H1 (cell line): Measurements from ENCODE around the gene ZNF641. TPM values are rescaled to one million over a fixed set of nuclear protein-coding genes. Genes with fewer than 3 reads are reported as not detected.

ENCODE experiments used
- ASH2L ChIP-seq: fragments of 200-600, 300-600 bp; sonication (generic); IDR thresholded peaks from one replicate; pipeline ENCODE4 v1.7.1; 2017; ENCODE audit warnings: low read length
- polyA plus RNA-seq, 7 experiments: library from polyadenylated mRNA; depleted of rRNA in 3 of 7; stranded (reverse) in 5 of 7; unstranded in 2 of 7; fragments of >200 nt in 5 of 7; fragments of 200-250 nt in 2 of 7; gene quantifications; 1 replicate in 5 of 7; 2 replicates in 1 of 7; 4 replicates in 1 of 7; pipeline versions ENCODE4 v1.2.1 to v1.2.3, GENCODE V29; 2011 to 2013; ENCODE audit warnings: missing spikeins in 2 of 7, mixed read lengths in 2 of 7
- small RNA-seq: library from polyadenylated mRNA; stranded (forward); fragments of <200 nt; extraction: miRNeasy Mini kit (QIAGEN cat#:217004); gene quantifications from one replicate; pipeline ENCODE3, GENCODE V24; 2013; ENCODE audit not compliant: insufficient read depth
- total RNA-seq: library from RNA; stranded (reverse); fragmentation: NEBNext Ultra II Directional; extraction: Animal tissue kit (Norgen Biotek cat#: 25700); gene quantifications from 2 replicates; pipeline ENCODE4 v1.2.1, GENCODE V29; 2021

ZNF641 gene
- total and polyA plus RNA-seq, 2 of the 8 experiments (the other 6 are each of a cell fraction or from before 2014, with no cell fraction given) = 2.4 to 6.2 TPM

DNA sequence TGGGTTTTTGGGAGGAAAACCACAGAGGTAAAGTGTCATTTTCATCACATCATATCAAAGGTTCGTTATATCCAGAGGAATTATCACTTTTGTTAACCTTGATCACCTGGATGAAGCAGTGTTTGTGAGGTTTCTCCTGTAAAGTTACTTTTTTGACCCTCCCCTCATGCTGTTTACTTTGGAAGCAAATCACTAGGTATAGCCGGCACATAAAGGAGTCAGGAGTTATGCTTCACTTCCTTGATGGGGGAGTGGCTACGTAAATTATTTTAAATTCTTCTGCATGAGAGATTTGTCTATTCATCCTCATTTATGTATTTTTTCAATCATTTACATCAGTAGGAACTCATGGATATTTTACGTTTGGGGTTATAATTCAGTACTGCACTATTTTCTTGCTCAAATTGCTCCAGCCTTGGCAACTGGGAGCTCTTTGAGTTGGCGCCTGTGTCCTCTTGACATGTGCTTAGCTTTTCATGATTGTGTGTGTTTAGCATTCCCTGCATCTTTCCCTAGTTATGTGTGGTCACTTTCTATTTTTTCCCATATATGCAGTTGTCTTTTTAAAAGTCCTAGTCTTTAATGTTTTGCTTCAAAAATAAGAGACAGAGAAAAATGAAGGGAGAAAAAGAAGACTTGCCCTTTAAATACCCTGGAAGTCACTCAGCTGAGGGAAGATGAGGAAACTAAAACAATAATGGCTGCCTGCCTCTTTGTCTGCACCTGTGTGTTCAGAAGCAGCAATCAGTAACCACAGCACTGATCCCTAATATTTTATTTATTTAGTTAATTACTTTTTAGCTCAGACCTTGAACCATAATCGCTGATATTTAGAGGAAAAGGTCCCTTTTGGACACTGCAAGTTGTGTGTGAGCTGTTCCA is 62.1 kb downstream of the ZNF641 start (continued):
- TF ChIP-seq ASH2L = no peak

Small RNA genes within 50 kb of the gene (small RNA-seq; reads per million reads assigned to genes)
- not detected for gene AC024257.2

Other genes with a start within 250 kb of the ZNF641 start
- 29.8 and 31.5 TPM in 2 replicates for gene SENP1, start 244.8 kb downstream of the ZNF641 start, total RNA-seq
- 9.5 and 14.2 TPM in 2 replicates for gene SENP1, start 244.8 kb downstream of the ZNF641 start, polyA plus RNA-seq (2011; rRNA removed)
- gene PFKM, start 231.6 kb downstream of the ZNF641 start, total RNA-seq = 106 and 109 TPM in 2 replicates
- gene PFKM, start 231.6 kb downstream of the ZNF641 start, polyA plus RNA-seq (2011; rRNA removed) = 62.6 and 73.7 TPM in 2 replicates
- gene ASB8, start 193.4 kb downstream of the ZNF641 start, total RNA-seq = 8.1 and 8.3 TPM in 2 replicates
- 3.8 and 4.2 TPM in 2 replicates for gene ASB8, start 193.4 kb downstream of the ZNF641 start, polyA plus RNA-seq (2011; rRNA removed)
- 2.2 and 2.5 TPM in 2 replicates for gene CCDC184, start 167.3 kb downstream of the ZNF641 start, total RNA-seq
- gene CCDC184, start 167.3 kb downstream of the ZNF641 start, polyA plus RNA-seq (2011; rRNA removed) = 3.0 and 3.1 TPM in 2 replicates
- not detected in 2 replicates for gene OR10AD1, start 147.6 kb downstream of the ZNF641 start, total RNA-seq
- not detected in 2 replicates for gene OR10AD1, start 147.6 kb downstream of the ZNF641 start, polyA plus RNA-seq (2011; rRNA removed)
- not detected in 2 replicates for gene ANP32D, start 121.6 kb upstream of the ZNF641 start, total RNA-seq
- gene ANP32D, start 121.6 kb upstream of the ZNF641 start, polyA plus RNA-seq (2011; rRNA removed) = not detected in 2 replicates
- not detected in 2 replicates for gene C12orf54, start 131.6 kb upstream of the ZNF641 start, total RNA-seq
- not detected in 2 replicates for gene C12orf54, start 131.6 kb upstream of the ZNF641 start, polyA plus RNA-seq (2011; rRNA removed)
- not detected in 2 replicates for gene OR8S1, start 174.7 kb upstream of the ZNF641 start, total RNA-seq
- not detected in 2 replicates for gene OR8S1, start 174.7 kb upstream of the ZNF641 start, polyA plus RNA-seq (2011; rRNA removed)
- gene LALBA, start 219.1 kb upstream of the ZNF641 start, total RNA-seq = not detected in 2 replicates
- not detected in 2 replicates for gene LALBA, start 219.1 kb upstream of the ZNF641 start, polyA plus RNA-seq (2011; rRNA removed)